Measurements from ENCODE around the gene EBLN1.
"Not testable (repeated sequence)": the region's sequence is repeated elsewhere in the genome, so short reads cannot be mapped to it uniquely, and the experiment has no call there.

Gene EBLN1

GRCh38 chr10:22228167-22228938 is 10.5 kb upstream of the EBLN1 start:
- no peak for DNase-seq

- DNase-seq, result no peak
Measured at GRCh38 chr10:22226599-22226998, 8.8 kb upstream of the EBLN1 start.

GRCh38 chr10:22222236-22223190 is 4.7 kb upstream of the EBLN1 start:
- no peak for DNase-seq

GRCh38 chr10:22219308-22219707 is 1.5 kb upstream of the EBLN1 start:
- no peak for DNase-seq

- DNase-seq, result no peak
Measured at GRCh38 chr10:22218448-22218847, 633 bp upstream of the EBLN1 start.

GRCh38 chr10:22217084-22217483 is 731 bp downstream of the EBLN1 start:
- not testable (repeated sequence) for DNase-seq

- DNase-seq, result no peak
Measured at GRCh38 chr10:22210267-22210666, 7.5 kb downstream of the EBLN1 start.

- no peak for DNase-seq
Measured at GRCh38 chr10:22193945-22194344, 23.9 kb downstream of the EBLN1 start.

GRCh38 chr10:22185586-22185985 is 32.2 kb downstream of the EBLN1 start:
- DNase-seq, result no peak

- DNase-seq, result no peak
Measured at GRCh38 chr10:22183771-22184461, 33.9 kb downstream of the EBLN1 start.

- DNase-seq, result no peak
Measured at GRCh38 chr10:22180724-22181123, 37.1 kb downstream of the EBLN1 start.

- no peak for DNase-seq
Measured at GRCh38 chr10:22174442-22174841, 43.4 kb downstream of the EBLN1 start.

- no peak for DNase-seq
Measured at GRCh38 chr10:22171131-22171530, 46.7 kb downstream of the EBLN1 start.

- no peak for DNase-seq
Measured at GRCh38 chr10:22170582-22170981, 47.2 kb downstream of the EBLN1 start.

- DNase-seq, result no peak
Measured at GRCh38 chr10:22159979-22160378, 57.8 kb downstream of the EBLN1 start.

- DNase-seq, result no peak
Measured at GRCh38 chr10:22159180-22159579, 58.6 kb downstream of the EBLN1 start.
